GM12891 (cell line): Measurements from ENCODE around the gene LCP2.

Experiments
- PAX5 ChIP-seq: IDR thresholded peaks from 2 replicates; pipeline ENCODE4 v1.6.1; 2011; ENCODE audit warnings: low read length, moderate library complexity, mild to moderate bottlenecking; ENCODE audit not compliant: insufficient read depth, severe bottlenecking
- POLR2A ChIP-seq: IDR thresholded peaks from 2 replicates; pipeline ENCODE4 v1.6.1; 2011; ENCODE audit warnings: low read depth, low read length, control low read depth
- POLR2AphosphoS5 ChIP-seq: IDR thresholded peaks from 2 replicates; pipeline ENCODE4 v1.6.1; 2011; ENCODE audit warnings: low read depth, low read length, control low read depth
- POU2F2 ChIP-seq: IDR thresholded peaks from 2 replicates; pipeline ENCODE4 v1.6.1; 2011; ENCODE audit warnings: low read depth, mild to moderate bottlenecking, control low read depth, low read length, moderate library complexity
- TAF1 ChIP-seq: IDR thresholded peaks from 2 replicates; pipeline ENCODE4 v1.6.1; 2011; ENCODE audit warnings: low read depth, low read length, control low read depth

DNA sequence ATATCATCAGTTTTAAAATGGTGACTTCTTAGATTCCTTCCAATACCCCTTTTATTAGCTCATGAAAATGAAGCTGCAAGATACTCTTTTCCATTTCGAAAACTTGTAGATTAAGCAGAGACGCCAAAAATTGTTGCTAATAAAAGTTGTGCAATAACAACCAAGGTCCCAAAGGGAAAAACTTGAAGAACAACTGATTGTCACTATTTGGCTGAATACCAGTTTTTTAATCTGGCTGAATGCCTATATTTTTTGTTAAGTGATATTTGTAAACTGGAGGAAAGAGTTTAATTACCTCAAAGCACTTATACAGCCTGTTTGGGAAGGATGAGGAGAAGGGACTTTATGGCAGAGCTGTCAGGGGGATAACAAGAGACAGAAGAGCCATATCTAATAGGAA, 50.2 kb downstream of the LCP2 start:
- TF ChIP-seq TAF1 (no peak), POLR2A (no peak), POU2F2 (no peak), POLR2AphosphoS5 (no peak), PAX5 (no peak)
